ENCODE data around the gene CAMSAP1.

CAMSAP1 gene

DNA sequence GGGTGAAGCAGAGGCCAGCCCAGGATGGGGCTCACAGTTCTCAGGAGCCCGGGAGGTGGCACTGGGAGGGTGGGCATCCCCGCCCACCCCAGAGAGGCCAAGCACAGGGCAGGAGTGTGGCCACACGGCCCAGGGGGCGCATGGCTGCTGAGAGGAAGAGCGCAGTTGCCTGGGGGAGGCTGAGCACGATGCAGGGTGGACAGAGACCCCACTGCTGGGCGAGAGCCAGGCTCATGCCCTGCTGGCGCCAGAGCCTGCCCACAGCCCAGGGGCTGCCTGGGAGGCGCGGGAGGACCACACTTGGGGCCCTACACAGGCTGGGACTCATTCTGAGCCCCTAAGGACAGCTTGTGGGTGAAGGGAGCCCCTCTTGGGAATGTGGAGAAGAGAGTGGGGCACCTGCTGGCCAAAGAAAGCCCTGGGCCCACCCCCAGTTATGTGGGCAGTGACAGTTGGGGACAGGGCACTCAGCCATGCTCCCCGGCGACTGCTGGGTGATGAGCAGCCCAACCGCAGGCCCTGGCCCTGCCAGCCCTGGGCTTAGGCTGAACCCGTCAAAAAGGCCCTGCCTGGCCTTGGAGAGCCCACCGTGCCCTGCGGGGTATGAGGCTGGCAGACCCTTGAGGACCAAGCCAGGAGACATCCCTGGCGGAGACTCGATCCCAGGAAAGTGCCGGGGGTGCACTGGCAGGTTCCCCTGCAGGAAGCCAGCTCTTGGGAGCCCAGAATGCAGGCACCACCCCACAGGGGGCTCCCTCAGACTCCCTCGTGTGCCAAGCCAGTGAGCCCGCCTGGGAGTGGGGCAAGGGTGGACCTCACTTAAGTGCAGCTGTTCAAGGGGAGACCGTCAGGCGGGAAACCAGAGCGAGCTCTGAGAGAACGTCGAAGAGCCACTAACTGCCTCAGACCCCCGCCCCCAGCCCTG is 21.6 kb upstream of the CAMSAP1 start:
- Histone ChIP-seq H3K4me1 (peaks cover 35% of the 10 kb centered on the region), H4K20me1 (peaks cover 63% of the 10 kb centered on the region), H3K9ac (no peak overlapping the region)

DNA sequence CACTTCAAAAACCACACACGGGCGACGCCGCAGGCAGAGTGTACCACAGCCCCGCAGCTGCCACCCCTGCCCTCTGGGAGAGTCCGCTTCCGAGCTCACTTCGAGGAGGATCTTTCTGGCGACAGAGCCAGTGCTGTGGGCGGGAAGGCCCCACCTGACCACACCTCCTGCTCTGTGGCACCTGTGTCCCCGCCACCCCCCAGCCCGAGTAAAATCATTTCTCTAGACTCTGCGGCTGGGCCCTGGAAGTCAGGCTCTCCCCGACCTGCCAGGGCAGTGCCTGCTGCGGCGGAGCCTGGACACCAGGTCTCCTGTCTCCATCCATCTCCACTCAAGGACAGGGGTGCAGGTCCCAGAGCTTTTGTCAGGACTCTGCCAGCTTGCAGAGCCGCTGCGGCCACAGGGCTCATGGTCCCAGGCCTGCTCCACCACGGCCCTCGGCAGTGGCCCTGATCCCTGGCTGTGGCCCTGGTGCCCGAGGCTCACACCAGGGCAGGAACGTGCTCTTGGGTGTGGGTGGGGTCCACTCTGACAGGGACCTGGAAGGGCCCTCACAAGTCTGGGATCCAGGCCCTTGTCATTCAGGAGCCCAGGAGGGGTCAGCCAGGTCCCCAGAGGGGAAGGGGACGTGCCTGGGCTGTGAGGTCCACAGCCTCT is 20.9 kb upstream of the CAMSAP1 start:
- Histone ChIP-seq H4K20me1 (peaks cover 55% of the 10 kb centered on the region), H3K4me3 (no peak overlapping the region), H3K27ac (peak overlapping the region; percentile 55), H3K27me3 (no peaks in the 10 kb centered on the region), H3K4me2 (no peak overlapping the region), H3K4me1 (peaks cover 35% of the 10 kb centered on the region), H3K36me3 (peaks cover 85% of the 10 kb centered on the region), H3K9ac (no peak overlapping the region), H3K9me3 (no peaks in the 10 kb centered on the region)
- TF ChIP-seq Cebpa-rat (IDR thresholded peaks at IDR 0.05) = no peak

More for the DNA sequence above, 21.6 kb upstream of the CAMSAP1 start:
- peak overlapping the region; percentile 37 for H3K4me2 ChIP-seq
- no peaks in the 10 kb centered on the region for H3K9me3 ChIP-seq
- H3K4me3 ChIP-seq = no peak overlapping the region
- H3K36me3 ChIP-seq = peaks cover 85% of the 10 kb centered on the region
- no peak for TF ChIP-seq Cebpa-rat (IDR thresholded peaks at IDR 0.05)
- no peaks in the 10 kb centered on the region for H3K27me3 ChIP-seq
- peak overlapping the region; percentile 55 for H3K27ac ChIP-seq

DNA sequence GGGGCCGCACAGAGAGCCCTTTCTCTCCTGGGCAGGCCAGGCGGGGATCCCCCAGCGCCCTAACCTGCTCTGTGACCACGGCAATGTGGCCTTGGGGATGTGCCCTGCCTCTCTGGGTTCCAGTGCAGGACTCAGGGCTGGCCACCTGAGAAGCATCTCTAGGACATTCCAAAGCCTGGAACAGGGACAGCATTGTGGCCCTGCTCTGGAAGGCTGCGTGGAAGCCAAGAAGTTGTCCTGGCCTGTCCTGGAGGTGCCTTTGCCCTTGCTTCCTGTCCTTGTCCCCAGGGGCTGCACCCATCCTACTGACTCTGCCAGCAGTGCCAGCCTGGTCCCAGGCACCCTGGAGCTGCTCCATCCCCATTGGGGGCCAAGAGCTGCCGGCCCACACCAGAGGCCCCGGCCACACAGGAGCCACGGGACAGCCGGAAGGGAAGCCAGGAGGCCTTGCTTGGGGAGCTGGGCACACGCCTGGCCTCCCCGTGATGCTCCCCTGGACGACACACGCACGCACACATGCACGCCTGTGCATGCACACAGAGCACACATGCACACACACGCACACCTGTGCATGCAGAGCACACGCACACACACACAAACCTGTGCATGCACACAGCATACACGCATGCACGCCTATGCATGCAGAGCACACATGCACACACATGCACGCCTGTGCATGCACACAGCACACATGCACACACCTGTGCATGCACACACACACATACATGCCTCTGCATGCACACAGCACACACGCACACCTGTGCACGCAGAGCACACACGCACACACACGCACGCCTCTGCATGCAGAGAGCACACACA is 20.1 kb upstream of the CAMSAP1 start:
- H3K27ac ChIP-seq = no peak overlapping the region
- H3K4me2 ChIP-seq = no peak overlapping the region
- peaks cover 49% of the 10 kb centered on the region for H4K20me1 ChIP-seq
- no peak overlapping the region for H3K9ac ChIP-seq
- H3K4me1 ChIP-seq = peaks cover 35% of the 10 kb centered on the region
- no peak for TF ChIP-seq Cebpa-rat (IDR thresholded peaks at IDR 0.05)
- H3K27me3 ChIP-seq = no peaks in the 10 kb centered on the region
- H3K4me3 ChIP-seq = no peak overlapping the region
- no peaks in the 10 kb centered on the region for H3K9me3 ChIP-seq
- peaks cover 77% of the 10 kb centered on the region for H3K36me3 ChIP-seq

DNA sequence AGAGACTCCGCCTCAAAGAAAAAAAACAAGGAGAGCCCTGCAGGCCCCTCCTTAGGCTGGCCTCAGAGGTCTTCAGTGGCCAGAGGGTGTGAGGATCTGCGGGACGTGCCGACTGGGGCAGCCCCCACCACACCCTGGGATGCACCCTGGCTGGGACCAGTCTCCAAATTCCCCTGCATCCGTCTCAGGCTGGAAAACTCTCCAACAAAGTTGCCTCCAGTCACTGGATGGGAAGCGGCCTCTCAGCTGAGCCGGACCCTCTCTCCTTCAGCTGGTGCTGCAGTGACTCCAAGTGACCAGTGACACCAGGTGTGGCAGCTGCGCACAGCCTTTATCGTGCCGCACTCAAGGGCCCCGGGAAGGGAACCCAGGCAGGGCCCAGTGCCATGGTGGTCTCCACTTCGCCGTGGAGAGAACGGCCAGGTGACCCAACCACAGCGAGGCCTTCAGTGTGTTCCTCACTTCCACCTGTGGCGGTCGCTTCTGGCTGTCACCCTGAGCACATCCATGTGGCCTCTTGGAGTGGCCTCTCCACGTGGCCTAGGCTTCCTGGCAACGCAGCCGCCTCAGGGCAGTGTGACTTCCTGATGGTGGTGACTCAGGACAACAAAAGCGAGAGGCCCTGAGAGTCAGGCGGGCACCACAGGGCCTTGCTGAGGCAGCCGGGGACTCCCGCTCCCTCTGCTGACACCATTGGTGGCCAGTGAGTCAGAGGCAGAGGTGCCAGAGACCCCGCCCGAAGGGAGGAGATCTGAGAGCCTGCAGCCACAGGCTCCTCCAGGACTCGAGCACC is 19.3 kb upstream of the CAMSAP1 start:
- H3K4me1 ChIP-seq = peaks cover 37% of the 10 kb centered on the region
- no peak overlapping the region for H3K4me2 ChIP-seq
- peaks cover 47% of the 10 kb centered on the region for H4K20me1 ChIP-seq
- no peak for TF ChIP-seq Cebpa-rat (IDR thresholded peaks at IDR 0.05)
- no peaks in the 10 kb centered on the region for H3K27me3 ChIP-seq
- no peak overlapping the region for H3K27ac ChIP-seq
- no peaks in the 10 kb centered on the region for H3K9me3 ChIP-seq
- H3K36me3 ChIP-seq = peaks cover 70% of the 10 kb centered on the region
- no peak overlapping the region for H3K9ac ChIP-seq
- H3K4me3 ChIP-seq = no peak overlapping the region

DNA sequence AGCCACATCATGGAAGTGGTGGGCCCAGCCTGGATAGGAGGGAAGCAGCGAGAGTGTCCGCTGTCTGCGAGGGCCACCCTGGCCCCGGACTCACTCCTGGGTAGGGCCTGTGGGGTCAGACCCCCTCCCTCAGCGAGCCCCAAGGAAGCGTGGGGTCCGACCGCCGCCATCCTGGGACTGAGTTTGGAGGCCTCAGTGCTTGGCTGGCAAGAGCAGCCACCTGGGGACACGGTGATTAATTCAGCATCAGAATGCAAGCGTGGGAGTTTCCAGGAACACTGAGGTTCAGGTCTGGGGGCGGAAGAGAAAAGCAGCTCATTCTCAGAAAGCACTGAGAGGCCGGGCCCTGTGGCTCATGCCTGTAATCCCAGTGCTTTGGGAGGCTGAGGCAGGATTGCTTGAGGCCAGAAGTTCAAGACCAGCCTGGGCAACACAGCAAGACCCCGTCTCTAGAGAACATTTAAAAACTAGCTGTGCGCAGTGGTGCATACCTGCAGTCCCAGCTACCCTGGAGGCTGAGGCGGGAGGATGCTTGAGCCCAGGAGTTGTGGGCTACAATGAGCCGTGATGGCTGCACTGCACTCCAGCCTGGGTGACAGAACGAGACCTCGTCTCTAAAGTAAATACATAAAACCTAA is 18.3 kb upstream of the CAMSAP1 start:
- no peak overlapping the region for H3K4me3 ChIP-seq
- H3K27me3 ChIP-seq = no peaks in the 10 kb centered on the region
- TF ChIP-seq Cebpa-rat (IDR thresholded peaks at IDR 0.05) = no peak
- peaks cover 60% of the 10 kb centered on the region for H3K36me3 ChIP-seq
- no peak overlapping the region for H3K9ac ChIP-seq
- H3K4me2 ChIP-seq = no peak overlapping the region
- H3K27ac ChIP-seq = no peak overlapping the region
- H3K9me3 ChIP-seq = no peaks in the 10 kb centered on the region
- peaks cover 37% of the 10 kb centered on the region for H4K20me1 ChIP-seq
- H3K4me1 ChIP-seq = peaks cover 37% of the 10 kb centered on the region

DNA sequence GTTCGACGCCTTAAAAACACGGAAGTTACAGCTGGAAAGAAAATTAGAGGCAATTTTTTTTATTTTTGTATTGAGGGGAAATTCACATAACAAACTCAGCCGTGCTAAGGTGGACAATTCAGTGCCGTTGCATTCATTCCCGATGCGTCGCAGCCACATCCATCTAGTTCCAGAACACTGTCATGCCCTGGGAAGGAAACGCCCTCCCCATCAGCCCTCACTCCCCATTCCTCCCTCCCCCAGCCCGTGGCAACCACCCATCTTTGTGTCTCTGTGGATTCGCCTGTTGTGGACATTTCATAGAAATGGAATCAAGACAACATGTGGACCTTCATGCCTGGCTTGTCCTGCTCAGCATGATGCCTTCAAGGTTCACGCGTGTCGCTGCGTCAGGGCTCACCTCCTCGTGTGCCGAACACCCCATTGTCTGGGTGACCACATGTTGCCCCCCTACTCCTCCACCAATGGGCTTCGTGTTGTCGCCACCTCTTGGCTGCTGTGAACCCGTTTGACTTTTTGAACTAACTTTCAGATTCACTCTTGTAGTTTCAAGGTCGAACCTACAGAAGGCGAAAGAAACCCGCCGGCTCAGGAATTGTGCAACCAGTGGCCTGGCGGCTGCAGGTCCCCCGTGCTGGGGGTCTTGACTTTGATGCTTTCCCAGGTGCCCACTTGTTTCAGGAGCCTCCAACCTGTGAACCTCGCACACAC is 17.4 kb upstream of the CAMSAP1 start:
- H3K9ac ChIP-seq = no peak overlapping the region
- no peak for TF ChIP-seq Cebpa-rat (IDR thresholded peaks at IDR 0.05)
- peaks cover 29% of the 10 kb centered on the region for H4K20me1 ChIP-seq
- H3K4me1 ChIP-seq = peaks cover 31% of the 10 kb centered on the region
- no peaks in the 10 kb centered on the region for H3K27me3 ChIP-seq
- no peak overlapping the region for H3K4me2 ChIP-seq
- H3K9me3 ChIP-seq = no peaks in the 10 kb centered on the region
- H3K4me3 ChIP-seq = no peak overlapping the region
- peaks cover 52% of the 10 kb centered on the region for H3K36me3 ChIP-seq
- no peak overlapping the region for H3K27ac ChIP-seq

DNA sequence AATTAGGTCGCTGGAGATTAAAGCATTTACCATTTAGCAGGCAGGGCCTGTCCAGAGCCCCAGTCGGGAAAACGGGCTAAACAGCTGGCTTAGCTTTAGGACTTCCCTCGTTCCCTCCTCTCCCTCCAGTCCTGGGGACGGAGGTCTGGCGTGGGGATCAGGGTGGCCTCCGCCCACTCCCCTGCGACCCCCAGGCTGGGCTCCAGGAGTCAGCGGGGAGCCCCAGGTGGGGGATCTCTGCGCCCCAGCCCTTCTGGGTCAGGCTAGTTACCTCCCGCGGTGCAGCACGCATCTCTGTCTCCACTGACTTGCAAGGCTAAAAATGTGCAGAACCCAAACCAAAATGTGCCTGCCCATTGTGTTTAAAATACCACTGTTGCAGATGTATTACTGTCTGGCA is 16.2 kb upstream of the CAMSAP1 start:
- no peak overlapping the region for H3K27ac ChIP-seq
- H3K9ac ChIP-seq = no peak overlapping the region
- H3K4me1 ChIP-seq = peaks cover 23% of the 10 kb centered on the region
- H3K27me3 ChIP-seq = no peaks in the 10 kb centered on the region
- no peak for TF ChIP-seq Cebpa-rat (IDR thresholded peaks at IDR 0.05)
- no peak overlapping the region for H3K4me2 ChIP-seq
- H4K20me1 ChIP-seq = peaks cover 16% of the 10 kb centered on the region
- H3K36me3 ChIP-seq = peaks cover 49% of the 10 kb centered on the region
- H3K4me3 ChIP-seq = no peak overlapping the region
- no peaks in the 10 kb centered on the region for H3K9me3 ChIP-seq

DNA sequence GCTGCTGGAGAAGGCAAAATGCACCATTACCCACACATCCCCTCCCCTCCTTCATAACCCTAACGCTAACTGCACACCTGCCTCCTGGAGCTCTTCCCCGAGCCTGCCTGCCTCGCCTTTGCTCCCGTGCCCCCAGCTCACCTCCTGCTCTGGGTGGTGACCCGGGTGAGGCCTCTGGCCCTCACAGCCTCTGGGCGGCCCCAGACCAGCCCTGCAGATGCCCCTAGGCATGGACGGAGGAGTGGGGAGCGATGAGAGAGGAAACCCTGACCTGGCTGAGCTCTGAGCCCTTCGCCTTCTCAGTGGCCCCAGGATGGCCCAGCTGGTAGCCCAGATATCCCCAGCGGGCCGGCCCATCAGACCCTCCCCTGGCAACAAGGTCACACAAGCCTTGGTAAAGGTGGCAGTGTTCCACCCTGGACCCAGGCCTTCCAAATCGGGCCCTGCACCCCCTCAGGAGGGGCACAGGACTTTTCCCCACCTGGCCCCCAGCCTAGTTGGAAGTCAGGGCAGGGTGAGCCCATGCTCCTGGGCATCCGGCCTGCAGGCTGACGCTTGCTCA is 14.5 kb upstream of the CAMSAP1 start:
- Histone ChIP-seq H3K4me1 (peaks cover 36% of the 10 kb centered on the region), H4K20me1 (no peaks in the 10 kb centered on the region), H3K4me3 (no peak overlapping the region), H3K4me2 (no peak overlapping the region), H3K36me3 (peaks cover 33% of the 10 kb centered on the region), H3K27ac (no peak overlapping the region), H3K9ac (no peak overlapping the region), H3K9me3 (peaks cover 9% of the 10 kb centered on the region; the same call in 1 of the 2 replicates), H3K27me3 (no peaks in the 10 kb centered on the region)
- no peak for TF ChIP-seq Cebpa-rat (IDR thresholded peaks at IDR 0.05)

Data from BLaER1 (cell line).